Astrocyte of the cerebellum (primary cell): ENCODE data around the gene CDHR1.
"Not testable (repeated sequence)": the region's sequence is repeated elsewhere in the genome, so short reads cannot be mapped to it uniquely, and the experiment has no call there.

Experiments
- DNase-seq: peaks from one replicate; pipeline ENCODE4 v3.0.0-alpha.2; 2011; ENCODE audit warnings: low read depth
- H3K4me3 ChIP-seq: 2 replicates; pipeline ENCODE4 v1.5.1; 2011; ENCODE audit warnings: mild to moderate bottlenecking, low read depth, low read length, moderate library complexity
- in situ Hi-C: cut with HindIII; loops from 2 replicates; pipeline ENCODE4 v1.10.0; 2017; ENCODE audit warnings: low sequenced_read_pairs
- TF ChIP-seq, protein P1 (sequence below): IDR thresholded peaks from 2 replicates; pipeline ENCODE4 v1.5.1; 2012; ENCODE audit warnings: low read length, low read depth, moderate library complexity, mild to moderate bottlenecking; ENCODE audit errors: missing control alignments

The CDHR1 gene

DNA sequence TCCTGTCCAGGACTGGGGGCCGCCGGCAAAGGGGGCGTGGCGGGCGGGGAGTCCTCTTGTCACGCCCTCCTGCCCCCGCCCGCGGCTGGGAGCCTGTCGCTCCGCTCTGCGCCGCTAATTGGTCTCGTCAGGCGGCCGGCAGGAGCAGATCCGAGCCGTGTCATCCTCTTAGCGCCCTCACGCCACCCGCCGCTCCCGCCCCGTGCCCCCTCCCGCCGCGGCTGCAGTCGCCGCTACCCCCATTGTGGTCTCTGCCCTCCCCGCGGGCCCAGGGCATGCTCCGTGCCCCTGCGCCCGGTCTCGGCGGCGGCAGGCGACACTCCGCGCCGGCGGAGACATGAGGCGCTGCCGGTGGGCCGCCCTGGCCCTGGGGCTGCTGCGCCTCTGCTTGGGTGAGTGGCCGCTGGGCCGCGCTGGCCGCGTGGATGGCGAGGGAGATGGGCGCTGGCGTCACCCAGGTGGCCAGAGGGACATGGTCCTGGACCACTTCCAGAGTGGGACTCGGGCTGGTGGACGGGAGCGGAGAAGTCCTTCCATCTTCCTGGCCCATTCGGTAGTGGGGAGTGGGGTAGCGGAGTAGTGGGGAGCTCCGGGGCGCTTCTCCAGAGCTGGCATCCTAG, at the start of gene CDHR1:
CDHR1 (plus strand) TSS at position 114 of the 620 bp plus-strand sequence; CDS start at position 338, 224 bp downstream.
- DNase-seq: no peak
- in situ Hi-C loops: no loop called here
- TF ChIP-seq, protein P1, sequence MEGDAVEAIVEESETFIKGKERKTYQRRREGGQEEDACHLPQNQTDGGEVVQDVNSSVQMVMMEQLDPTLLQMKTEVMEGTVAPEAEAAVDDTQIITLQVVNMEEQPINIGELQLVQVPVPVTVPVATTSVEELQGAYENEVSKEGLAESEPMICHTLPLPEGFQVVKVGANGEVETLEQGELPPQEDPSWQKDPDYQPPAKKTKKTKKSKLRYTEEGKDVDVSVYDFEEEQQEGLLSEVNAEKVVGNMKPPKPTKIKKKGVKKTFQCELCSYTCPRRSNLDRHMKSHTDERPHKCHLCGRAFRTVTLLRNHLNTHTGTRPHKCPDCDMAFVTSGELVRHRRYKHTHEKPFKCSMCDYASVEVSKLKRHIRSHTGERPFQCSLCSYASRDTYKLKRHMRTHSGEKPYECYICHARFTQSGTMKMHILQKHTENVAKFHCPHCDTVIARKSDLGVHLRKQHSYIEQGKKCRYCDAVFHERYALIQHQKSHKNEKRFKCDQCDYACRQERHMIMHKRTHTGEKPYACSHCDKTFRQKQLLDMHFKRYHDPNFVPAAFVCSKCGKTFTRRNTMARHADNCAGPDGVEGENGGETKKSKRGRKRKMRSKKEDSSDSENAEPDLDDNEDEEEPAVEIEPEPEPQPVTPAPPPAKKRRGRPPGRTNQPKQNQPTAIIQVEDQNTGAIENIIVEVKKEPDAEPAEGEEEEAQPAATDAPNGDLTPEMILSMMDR: no peak

GRCh38 chr10:84147347-84147746, 47.0 kb upstream of the CDHR1 start:
- H3K4me3 ChIP-seq: no peak overlapping the region
- no peak for DNase-seq
- in situ Hi-C loops: no loop called here
- TF ChIP-seq, protein P1: no peak

More for the DNA sequence above, at the start of gene CDHR1:
- H3K4me3 ChIP-seq: peak within 1 kb of the TSS; percentile 24

DNA sequence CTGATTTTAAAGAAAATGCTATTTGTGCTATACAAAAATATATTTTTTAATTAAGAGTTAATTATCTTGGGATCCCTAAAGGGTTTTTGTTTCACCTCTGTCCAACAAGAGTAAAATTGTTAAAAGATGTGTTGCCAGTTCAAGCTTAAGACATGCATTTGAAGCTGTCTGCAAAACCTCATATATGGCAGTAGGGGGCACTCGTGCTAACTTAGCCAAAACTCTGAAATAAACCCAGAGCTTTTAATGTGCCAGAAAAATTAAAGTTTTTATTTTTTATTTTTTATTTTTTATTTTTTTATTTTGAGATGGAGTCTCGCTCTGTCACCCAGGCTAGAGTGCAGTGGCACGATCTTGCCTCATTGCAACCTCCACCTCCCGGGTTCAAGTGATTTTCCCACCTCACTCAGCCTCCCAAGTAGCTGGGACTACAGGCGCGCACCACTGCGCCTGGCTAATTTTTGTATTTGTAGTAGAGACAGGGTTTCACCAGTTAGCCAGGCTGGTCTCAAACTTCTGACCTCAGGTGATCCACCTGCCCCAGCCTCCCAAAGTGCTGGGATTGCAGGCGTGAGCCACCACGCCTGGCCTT, 46.2 kb upstream of the CDHR1 start:
- DNase-seq: peak; percentile 33
- in situ Hi-C loops, H3K4me3 ChIP-seq: not testable (repeated sequence)
- TF ChIP-seq, protein P1: peak; percentile 78

DNA sequence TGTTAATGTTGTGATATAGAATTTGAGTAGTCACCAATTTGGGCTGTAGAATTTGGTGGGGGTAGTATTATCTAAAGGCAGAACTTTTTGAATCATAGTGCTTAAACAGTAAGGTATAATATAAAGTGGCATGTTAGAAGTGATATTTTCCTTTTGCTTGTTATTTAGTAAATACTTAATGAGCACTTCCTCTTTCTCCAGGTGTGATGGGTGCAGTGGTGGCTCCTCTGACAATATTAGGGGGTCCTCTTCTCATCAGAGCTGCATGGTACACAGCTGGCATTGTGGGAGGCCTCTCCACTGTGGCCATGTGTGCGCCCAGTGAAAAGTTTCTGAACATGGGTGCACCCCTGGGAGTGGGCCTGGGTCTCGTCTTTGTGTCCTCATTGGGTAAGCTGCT, 44.5 kb upstream of the CDHR1 start:
- DNase-seq: no peak
- H3K4me3 ChIP-seq: no peak overlapping the region
- in situ Hi-C loops: no loop called here
- TF ChIP-seq, protein P1: no peak

DNA sequence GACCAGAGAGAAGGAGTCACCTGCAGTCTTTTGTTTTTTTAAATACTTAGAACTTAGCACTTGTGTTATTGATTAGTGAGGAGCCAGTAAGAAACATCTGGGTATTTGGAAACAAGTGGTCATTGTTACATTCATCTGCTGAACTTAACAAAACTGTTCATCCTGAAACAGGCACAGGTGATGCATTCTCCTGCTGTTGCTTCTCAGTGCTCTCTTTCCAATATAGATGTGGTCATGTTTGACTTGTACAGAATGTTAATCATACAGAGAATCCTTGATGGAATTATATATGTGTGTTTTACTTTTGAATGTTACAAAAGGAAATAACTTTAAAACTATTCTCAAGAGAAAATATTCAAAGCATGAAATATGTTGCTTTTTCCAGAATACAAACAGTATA, 41.6 kb upstream of the CDHR1 start:
- in situ Hi-C loops: no loop called here
- no peak for DNase-seq
- TF ChIP-seq, protein P1: no peak
- no peak overlapping the region for H3K4me3 ChIP-seq

DNA sequence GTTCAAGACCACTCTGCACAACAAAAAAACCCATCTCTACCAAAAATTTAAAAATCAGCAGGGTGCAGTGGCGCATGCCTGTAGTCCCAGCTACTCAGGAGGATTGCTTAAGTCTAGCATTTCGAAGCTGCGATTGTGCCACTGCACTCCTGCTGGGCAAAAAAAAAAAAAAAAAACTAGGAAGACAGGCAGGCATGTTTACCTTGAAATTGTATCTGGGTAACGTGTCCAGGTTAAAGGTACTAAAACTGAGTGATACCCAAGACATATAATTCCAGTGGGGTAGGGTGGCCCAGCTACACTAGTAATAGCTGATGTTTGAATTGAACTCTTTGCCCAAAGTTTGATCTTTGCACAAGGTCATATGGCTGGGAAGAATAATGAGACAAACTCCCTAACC, 38.8 kb upstream of the CDHR1 start:
- no peak for DNase-seq
- in situ Hi-C loops: no loop called here

More for the DNA sequence above, 38.8 kb upstream of the CDHR1 start:
- TF ChIP-seq, protein P1: no peak
- no peak overlapping the region for H3K4me3 ChIP-seq
